ENCODE data around the gene PCLO. TPM values are rescaled to one million over a fixed set of nuclear protein-coding genes. Genes with fewer than 3 reads are reported as not detected.

The PCLO gene
- polyA plus RNA-seq, 3 donors = not detected

DNA sequence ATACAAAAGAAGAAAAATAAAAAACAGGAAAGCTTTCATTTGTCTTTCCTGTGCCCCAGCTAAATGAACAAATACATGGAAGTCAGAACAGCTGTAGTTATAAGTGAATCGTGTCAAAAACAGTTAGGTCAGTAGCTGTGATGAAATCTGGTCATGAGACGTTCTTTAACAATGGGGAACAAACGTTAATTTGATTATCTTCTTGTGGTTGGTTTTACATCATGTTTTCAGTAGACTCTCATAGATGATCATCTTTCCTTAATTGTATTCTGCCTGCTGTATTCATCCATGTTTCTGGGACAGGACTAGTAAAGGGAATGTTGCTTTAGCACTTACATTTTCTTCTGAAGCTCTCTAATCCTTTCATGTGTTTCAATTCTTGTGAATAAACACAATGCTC lies 97.0 kb downstream of the PCLO start:
- H2AFZ ChIP-seq (ENCODE audit: insufficient read depth, low read depth, low read length, poor library complexity, severe bottlenecking) = no peak overlapping the region
- H3K4me2 ChIP-seq (replicated peaks; ENCODE audit: extremely low read depth, low read length, poor library complexity, severe bottlenecking) = no peak overlapping the region
- no peaks in the 10 kb centered on the region for H3K27me3 ChIP-seq (ENCODE audit: control insufficient read depth in 2 of 2, insufficient read depth in 2 of 2, low read length in 2 of 2)
- Mint-ChIP-seq H3K9me3 (peaks cover 0 to 3% (median 0%) of the 10 kb centered on the region in 7 donors), H3K36me3 (no peaks in the 10 kb centered on the region), H3K4me1 (no peaks in the 10 kb centered on the region), H3K27me3 (ENCODE audit: low read depth in 3 of 3) (no peaks in the 10 kb centered on the region), H3K4me3 (no peak overlapping the region), H3K27ac (no peak overlapping the region)
- intact Hi-C loops (cut with micrococcal nuclease) = no loop called here
- DNase-seq = no peak
- H3K9ac ChIP-seq (ENCODE audit: insufficient read depth, low read length, poor library complexity, severe bottlenecking) = no peak overlapping the region
- H3K36me3 ChIP-seq (replicated peaks in 1 of 2; ENCODE audit: control insufficient read depth in 1 of 2, insufficient read depth in 2 of 2, low read length in 2 of 2) = no peaks in the 10 kb centered on the region
- H3K27ac ChIP-seq (ENCODE audit: low read depth in 1 of 2, low read length in 2 of 2) = no peak overlapping the region
- no peak overlapping the region for H3K4me3 ChIP-seq (replicated peaks in 1 of 3; ENCODE audit: low read depth in 2 of 3, low read length in 3 of 3)
- no peaks in the 10 kb centered on the region for H3K79me2 ChIP-seq (ENCODE audit: insufficient read depth, low read length)
- TF ChIP-seq, protein P1, sequence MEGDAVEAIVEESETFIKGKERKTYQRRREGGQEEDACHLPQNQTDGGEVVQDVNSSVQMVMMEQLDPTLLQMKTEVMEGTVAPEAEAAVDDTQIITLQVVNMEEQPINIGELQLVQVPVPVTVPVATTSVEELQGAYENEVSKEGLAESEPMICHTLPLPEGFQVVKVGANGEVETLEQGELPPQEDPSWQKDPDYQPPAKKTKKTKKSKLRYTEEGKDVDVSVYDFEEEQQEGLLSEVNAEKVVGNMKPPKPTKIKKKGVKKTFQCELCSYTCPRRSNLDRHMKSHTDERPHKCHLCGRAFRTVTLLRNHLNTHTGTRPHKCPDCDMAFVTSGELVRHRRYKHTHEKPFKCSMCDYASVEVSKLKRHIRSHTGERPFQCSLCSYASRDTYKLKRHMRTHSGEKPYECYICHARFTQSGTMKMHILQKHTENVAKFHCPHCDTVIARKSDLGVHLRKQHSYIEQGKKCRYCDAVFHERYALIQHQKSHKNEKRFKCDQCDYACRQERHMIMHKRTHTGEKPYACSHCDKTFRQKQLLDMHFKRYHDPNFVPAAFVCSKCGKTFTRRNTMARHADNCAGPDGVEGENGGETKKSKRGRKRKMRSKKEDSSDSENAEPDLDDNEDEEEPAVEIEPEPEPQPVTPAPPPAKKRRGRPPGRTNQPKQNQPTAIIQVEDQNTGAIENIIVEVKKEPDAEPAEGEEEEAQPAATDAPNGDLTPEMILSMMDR (IDR thresholded peaks at IDR 0.05) = no peak
- no peaks in the 10 kb centered on the region for H3K9me3 ChIP-seq (replicated peaks in 1 of 2; ENCODE audit: control insufficient read depth in 1 of 2, insufficient read depth in 1 of 2, low read length in 2 of 2)
- no peaks in the 10 kb centered on the region for H4K20me1 ChIP-seq (ENCODE audit: insufficient read depth, low read length)
- 0% methylated on average over 1 of the region's 3 CpGs for WGBS (ENCODE audit: insufficient coverage)
- no peaks in the 10 kb centered on the region for H3K4me1 ChIP-seq (ENCODE audit: control insufficient read depth in 1 of 2, insufficient read depth in 2 of 2, low read length in 2 of 2)

DNA sequence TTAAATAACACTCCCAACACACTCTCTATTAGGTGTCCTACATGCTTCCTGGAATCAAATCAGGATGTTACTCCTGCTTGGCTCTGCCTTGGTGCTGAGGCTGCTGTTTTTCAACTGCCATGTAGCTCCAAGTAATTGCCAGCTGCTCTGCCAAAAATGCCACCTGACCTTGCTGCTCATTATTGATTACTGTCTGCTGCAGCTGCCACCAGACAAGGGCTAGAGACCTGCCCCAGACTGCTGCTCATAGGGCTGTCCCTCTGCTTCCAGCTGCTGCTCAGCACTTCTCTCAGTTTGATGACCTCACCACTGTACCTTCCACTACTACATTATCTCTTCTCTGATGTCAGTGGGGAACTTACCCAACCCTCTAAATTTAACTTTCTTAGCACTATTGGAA lies 102.5 kb downstream of the PCLO start:
- no peak for DNase-seq
- Histone ChIP-seq H3K27me3 (ENCODE audit: control insufficient read depth in 2 of 2, insufficient read depth in 2 of 2, low read length in 2 of 2) (no peaks in the 10 kb centered on the region), H2AFZ (ENCODE audit: insufficient read depth, low read depth, low read length, poor library complexity, severe bottlenecking) (no peak overlapping the region), H3K9me3 (replicated peaks in 1 of 2; ENCODE audit: control insufficient read depth in 1 of 2, insufficient read depth in 1 of 2, low read length in 2 of 2) (no peaks in the 10 kb centered on the region), H4K20me1 (ENCODE audit: insufficient read depth, low read length) (no peaks in the 10 kb centered on the region), H3K36me3 (replicated peaks in 1 of 2; ENCODE audit: control insufficient read depth in 1 of 2, insufficient read depth in 2 of 2, low read length in 2 of 2) (no peaks in the 10 kb centered on the region), H3K4me2 (replicated peaks; ENCODE audit: extremely low read depth, low read length, poor library complexity, severe bottlenecking) (no peak overlapping the region), H3K9ac (ENCODE audit: insufficient read depth, low read length, poor library complexity, severe bottlenecking) (no peak overlapping the region), H3K27ac (ENCODE audit: low read depth in 1 of 2, low read length in 2 of 2) (no peak overlapping the region), H3K79me2 (ENCODE audit: insufficient read depth, low read length) (no peaks in the 10 kb centered on the region), H3K4me1 (ENCODE audit: control insufficient read depth in 1 of 2, insufficient read depth in 2 of 2, low read length in 2 of 2) (no peaks in the 10 kb centered on the region), H3K4me3 (replicated peaks in 1 of 3; ENCODE audit: low read depth in 2 of 3, low read length in 3 of 3) (no peak overlapping the region)
- Mint-ChIP-seq H3K4me1 (no peaks in the 10 kb centered on the region), H3K27me3 (ENCODE audit: low read depth in 3 of 3) (no peaks in the 10 kb centered on the region), H3K4me3 (no peak overlapping the region), H3K9me3 (peaks cover 0 to 6% (median 0%) of the 10 kb centered on the region in 7 donors), H3K36me3 (no peaks in the 10 kb centered on the region), H3K27ac (no peak overlapping the region)
- TF ChIP-seq, protein P1 (IDR thresholded peaks at IDR 0.05) = no peak
- intact Hi-C loops (cut with micrococcal nuclease) = no loop called here
